Effector memory CD4-positive, alpha-beta T cell (primary cell): Measurements from ENCODE around the gene HMGCL.
"Not testable (repeated sequence)": the region's sequence is repeated elsewhere in the genome, so short reads cannot be mapped to it uniquely, and the experiment has no call there.

ENCODE experiments used
- DNase-seq, 3 donors: peaks; one replicate each; pipeline ENCODE4 v3.0.0-alpha.2; 2020
- H3K27ac ChIP-seq: 2 replicates; pipeline ENCODE4 v1.7.0; 2013; ENCODE audit warnings: mild to moderate bottlenecking, low read length, moderate library complexity; ENCODE audit not compliant: insufficient read depth, poor library complexity, severe bottlenecking
- H3K27me3 ChIP-seq: replicated peaks from 2 replicates; pipeline ENCODE4 v1.7.0; 2013; ENCODE audit warnings: mild to moderate bottlenecking, low read length; ENCODE audit not compliant: insufficient read depth, control insufficient read depth, poor library complexity, severe bottlenecking
- H3K36me3 ChIP-seq: 2 replicates; pipeline ENCODE4 v1.7.0; 2013; ENCODE audit warnings: mild to moderate bottlenecking, low read length, moderate library complexity; ENCODE audit not compliant: control insufficient read depth, insufficient read depth
- H3K4me1 ChIP-seq: 2 replicates; pipeline ENCODE4 v1.7.0; 2013; ENCODE audit warnings: low read length, mild to moderate bottlenecking; ENCODE audit not compliant: control insufficient read depth, insufficient read depth, poor library complexity, severe bottlenecking
- H3K4me3 ChIP-seq: 2 replicates; pipeline ENCODE4 v1.7.0; 2013; ENCODE audit warnings: low read length, low read depth, mild to moderate bottlenecking; ENCODE audit not compliant: insufficient read depth, poor library complexity, severe bottlenecking
- H3K9me3 ChIP-seq: 2 replicates; pipeline ENCODE4 v1.7.0; 2013; ENCODE audit warnings: mild to moderate bottlenecking, low read length, moderate library complexity; ENCODE audit not compliant: control insufficient read depth

Gene HMGCL

GRCh38 chr1:23854568-23854967, 29.3 kb upstream of the HMGCL start:
- Histone ChIP-seq H3K36me3 (peaks cover 14% of the 10 kb centered on the region), H3K27ac (no peak overlapping the region), H3K9me3 (no peaks in the 10 kb centered on the region), H3K4me3 (no peak overlapping the region), H3K4me1 (no peaks in the 10 kb centered on the region), H3K27me3 (no peaks in the 10 kb centered on the region)
- no peak for DNase-seq

- H3K9me3 ChIP-seq, H3K27me3 ChIP-seq, H3K27ac ChIP-seq, DNase-seq, H3K4me3 ChIP-seq, H3K4me1 ChIP-seq: not testable (repeated sequence)
- H3K36me3 ChIP-seq, result peaks cover 20% of the 10 kb centered on the region
Measured at GRCh38 chr1:23853124-23853523, 27.9 kb upstream of the HMGCL start.

GRCh38 chr1:23851406-23851805, 26.2 kb upstream of the HMGCL start:
- H3K4me1 ChIP-seq, H3K9me3 ChIP-seq, H3K4me3 ChIP-seq, H3K27ac ChIP-seq, H3K27me3 ChIP-seq, DNase-seq: not testable (repeated sequence)
- peaks cover 23% of the 10 kb centered on the region for H3K36me3 ChIP-seq

GRCh38 chr1:23848673-23849616, 23.7 kb upstream of the HMGCL start:
- Histone ChIP-seq H3K36me3 (peaks cover 24% of the 10 kb centered on the region), H3K4me3 (no peak overlapping the region), H3K27me3 (no peaks in the 10 kb centered on the region), H3K9me3 (no peaks in the 10 kb centered on the region), H3K4me1 (no peaks in the 10 kb centered on the region), H3K27ac (no peak overlapping the region)
- DNase-seq, result no peak

- H3K36me3 ChIP-seq, result peaks cover 24% of the 10 kb centered on the region
- not testable (repeated sequence) for H3K4me3 ChIP-seq, DNase-seq
Measured at GRCh38 chr1:23847482-23848095, 22.4 kb upstream of the HMGCL start.

GRCh38 chr1:23845163-23845562, 19.9 kb upstream of the HMGCL start:
- no peak for DNase-seq
- Histone ChIP-seq H3K27me3 (no peaks in the 10 kb centered on the region), H3K9me3 (no peaks in the 10 kb centered on the region), H3K36me3 (peaks cover 24% of the 10 kb centered on the region), H3K27ac (no peak overlapping the region), H3K4me1 (no peaks in the 10 kb centered on the region), H3K4me3 (no peak overlapping the region)

More at GRCh38 chr1:23847482-23848095, 22.4 kb upstream of the HMGCL start:
- not testable (repeated sequence) for H3K4me1 ChIP-seq, H3K27ac ChIP-seq, H3K9me3 ChIP-seq, H3K27me3 ChIP-seq

GRCh38 chr1:23843644-23844043, 18.4 kb upstream of the HMGCL start:
- H3K36me3 ChIP-seq, result peaks cover 23% of the 10 kb centered on the region
- no peaks in the 10 kb centered on the region for H3K4me1 ChIP-seq

GRCh38 chr1:23838401-23838866, 13.2 kb upstream of the HMGCL start:
- H3K36me3 ChIP-seq, result no peaks in the 10 kb centered on the region
- DNase-seq, result peak; percentile 62 to 64 (median 62)
- H3K4me3 ChIP-seq, result peak overlapping the region; percentile 18
- peaks cover 7% of the 10 kb centered on the region for H3K4me1 ChIP-seq
- no peaks in the 10 kb centered on the region for H3K27me3 ChIP-seq
- H3K27ac ChIP-seq, result no peak overlapping the region
- H3K9me3 ChIP-seq, result no peaks in the 10 kb centered on the region

More at GRCh38 chr1:23843644-23844043, 18.4 kb upstream of the HMGCL start:
- Histone ChIP-seq H3K9me3 (no peaks in the 10 kb centered on the region), H3K4me3 (no peak overlapping the region), H3K27me3 (no peaks in the 10 kb centered on the region), H3K27ac (no peak overlapping the region)
- DNase-seq, result no peak

- no peak for DNase-seq
- no peaks in the 10 kb centered on the region for H3K9me3 ChIP-seq
- no peaks in the 10 kb centered on the region for H3K36me3 ChIP-seq
- no peak overlapping the region for H3K27ac ChIP-seq
- H3K27me3 ChIP-seq, result no peaks in the 10 kb centered on the region
- H3K4me3 ChIP-seq, result peak overlapping the region; percentile 18
- peaks cover 7% of the 10 kb centered on the region for H3K4me1 ChIP-seq
Measured at GRCh38 chr1:23837908-23838307, 12.7 kb upstream of the HMGCL start.

GRCh38 chr1:23836037-23836436, 10.8 kb upstream of the HMGCL start:
- H3K27ac ChIP-seq, result no peak overlapping the region
- no peak for DNase-seq
- H3K4me1 ChIP-seq, result peaks cover 7% of the 10 kb centered on the region
- no peak overlapping the region for H3K4me3 ChIP-seq
- no peaks in the 10 kb centered on the region for H3K36me3 ChIP-seq
- no peaks in the 10 kb centered on the region for H3K9me3 ChIP-seq
- no peaks in the 10 kb centered on the region for H3K27me3 ChIP-seq
